A549 (cell line): ENCODE data around the gene BID. TPM values are rescaled to one million over a fixed set of nuclear protein-coding genes. Genes with fewer than 3 reads are reported as not detected.

Experiments used
- ATAC-seq, 2 experiments: fragments of 200-7000 bp in 1 of 2; fragments of >200 bp in 1 of 2; cut with Nextera tagmentation in 1 of 2; cut with Tn5 transposase in 1 of 2; 3 replicates each; pipeline versions ENCODE4 v1.8.0 to v1.9.1; 2018 to 2020; ENCODE audit warnings: mild to moderate bottlenecking in 1 of 2, moderate library complexity in 1 of 2
- CTCF ChIA-PET: fragments of 300-600 bp; sonication (Branson Sonifier 250); formaldehyde crosslinking; extraction: SDS; loops from one replicate; lab custom pipeline; 2021; ENCODE audit warnings: antibody characterized with exemption, inconsistent platforms; lab: Yijun Ruan, JAX
- POLR2A ChIA-PET: fragments of 350-600 bp; formaldehyde crosslinking; extraction: SDS; loops from one replicate; lab custom pipeline; 2021; ENCODE audit warnings: antibody characterized with exemption, inconsistent platforms; lab: Yijun Ruan, JAX
- DNase-seq, 2 experiments: peaks; one replicate each; pipeline versions ENCODE4 v3.0.0 to v3.0.0-alpha.2; 2011 to 2016; ENCODE audit warnings: low read depth in 1 of 2, low spot score in 1 of 2
- FAIRE-seq: peaks from 2 replicates; lab custom pipeline; 2011; peaks lifted over from hg19 to GRCh38; lab: Jason Lieb, UNC
- H3K27ac ChIP-seq, 2 experiments: fragments of >200 bp; sonication (Bioruptor Twin); formaldehyde crosslinking; 3 replicates each; pipeline ENCODE4 v1.5.1; 2016 to 2017
- H3K4me1 ChIP-seq: fragments of >200 bp; sonication (Bioruptor Twin); formaldehyde crosslinking; 3 replicates; pipeline ENCODE4 v1.6.1; 2016
- H3K4me2 ChIP-seq: fragments of >200 bp; sonication (Bioruptor Twin); formaldehyde crosslinking; 3 replicates; pipeline ENCODE4 v1.6.1; 2016
- H3K4me3 ChIP-seq: fragments of >200 bp; sonication (Bioruptor Twin); formaldehyde crosslinking; 3 replicates; pipeline ENCODE4 v1.5.1; 2016
- H3K9me3 ChIP-seq: fragments of >200 bp; sonication (Bioruptor Twin); formaldehyde crosslinking; 3 replicates; pipeline ENCODE4 v1.6.1; 2016
- BHLHE40 ChIP-seq: IDR thresholded peaks from 2 replicates; pipeline ENCODE4 v1.6.1; 2012; ENCODE audit warnings: low read depth, low read length, inconsistent platforms
- CBX2 ChIP-seq: fragments of 200-600 bp; sonication (generic); IDR thresholded peaks from 2 replicates; pipeline ENCODE4 v1.6.1; 2016; ENCODE audit warnings: low read depth, mild to moderate bottlenecking, borderline replicate concordance
- CBX8 ChIP-seq: fragments of 200-600 bp; sonication (generic); IDR thresholded peaks from 2 replicates; pipeline ENCODE4 v1.6.1; 2016
- CEBPB ChIP-seq, 2 experiments: fragments of >200 bp in 1 of 2; sonication (Bioruptor Twin) in 1 of 2; formaldehyde crosslinking in 1 of 2; IDR thresholded peaks; 2 replicates each; pipeline ENCODE4 v1.6.1; 2012 to 2016
- CHD4 ChIP-seq: fragments of 200-600 bp; sonication (generic); IDR thresholded peaks from 2 replicates; pipeline ENCODE4 v1.6.1; 2016; ENCODE audit warnings: antibody characterized with exemption, mild to moderate bottlenecking, borderline replicate concordance
- EHMT2 ChIP-seq: fragments of 200-600 bp; sonication (generic); IDR thresholded peaks from 2 replicates; pipeline ENCODE4 v1.6.1; 2016; ENCODE audit warnings: antibody characterized with exemption, low read depth, mild to moderate bottlenecking, moderate library complexity
- EP300 ChIP-seq, 2 experiments: fragments of >200 bp; sonication (Bioruptor Twin); formaldehyde crosslinking; IDR thresholded peaks; 2 replicates in 1 of 2; 3 replicates in 1 of 2; pipeline ENCODE4 v1.6.1; 2016 to 2017
- ESRRA ChIP-seq: fragments of 150-350 bp; IDR thresholded peaks from 2 replicates; pipeline ENCODE4 v1.6.1; 2014; ENCODE audit warnings: mild to moderate bottlenecking, low read length, borderline replicate concordance
- FOSB ChIP-seq: fragments of 250-450 bp; sonication (Bioruptor Pico); IDR thresholded peaks from 2 replicates; pipeline ENCODE4 v1.5.0; 2020; ENCODE audit warnings: mild to moderate bottlenecking, moderate library complexity
- HDAC2 ChIP-seq: fragments of 200-600 bp; sonication (generic); IDR thresholded peaks from 2 replicates; pipeline ENCODE4 v1.6.1; 2016
- HEYL ChIP-seq: fragments of 250-450 bp; sonication (Bioruptor Pico); IDR thresholded peaks from 2 replicates; pipeline ENCODE4 v1.8.0; 2021; ENCODE audit warnings: mild to moderate bottlenecking, moderate library complexity
- HOXA7 ChIP-seq: fragments of 250-450 bp; sonication (Bioruptor Pico); IDR thresholded peaks from 2 replicates; pipeline ENCODE4 v1.5.0; 2020; ENCODE audit warnings: mild to moderate bottlenecking, moderate library complexity
- HOXB13 ChIP-seq: fragments of 250-450 bp; sonication (Bioruptor Pico); IDR thresholded peaks from 2 replicates; pipeline ENCODE4 v1.5.0; 2020; ENCODE audit warnings: low read depth, mild to moderate bottlenecking, moderate library complexity
- JUN ChIP-seq, 2 experiments: fragments of >200 bp; sonication (Bioruptor Twin); formaldehyde crosslinking; IDR thresholded peaks; 2 replicates in 1 of 2; 3 replicates in 1 of 2; pipeline ENCODE4 v1.6.1; 2016 to 2017
- MAFK ChIP-seq: fragments of 450-650 bp; IDR thresholded peaks from 2 replicates; pipeline ENCODE4 v1.6.1; 2014; ENCODE audit not compliant: partially characterized antibody
- MAZ ChIP-seq: fragments of 150-350 bp; IDR thresholded peaks from 2 replicates; pipeline ENCODE4 v1.6.1; 2014; ENCODE audit warnings: antibody characterized with exemption, low read depth, low read length, borderline replicate concordance
- NFE2L2 ChIP-seq: fragments of 150-350 bp; conservative IDR thresholded peaks from 2 replicates; pipeline ENCODE4 v1.6.1; 2014; ENCODE audit warnings: low read length
- PHF8 ChIP-seq: fragments of 200-600 bp; sonication (generic); IDR thresholded peaks from 2 replicates; pipeline ENCODE4 v1.6.1; 2016; ENCODE audit warnings: low read depth, mild to moderate bottlenecking, antibody characterized with exemption, moderate library complexity, borderline replicate concordance
- POLR2AphosphoS2 ChIP-seq: conservative IDR thresholded peaks from 2 replicates; pipeline ENCODE4 v1.6.1; 2012; ENCODE audit warnings: low read length, improper control_type of control experiment, inconsistent platforms
- RAD21 ChIP-seq, 2 experiments: fragments of >200 bp in 1 of 2; sonication (Bioruptor Twin) in 1 of 2; formaldehyde crosslinking in 1 of 2; IDR thresholded peaks in 1 of 2; conservative IDR thresholded peaks in 1 of 2; 2 replicates in 1 of 2; 3 replicates in 1 of 2; pipeline ENCODE4 v1.6.1; 2012 to 2018; ENCODE audit warnings: inconsistent platforms in 1 of 2
- RCOR1 ChIP-seq: fragments of 150-350 bp; IDR thresholded peaks from 2 replicates; pipeline ENCODE4 v1.6.1; 2014; ENCODE audit warnings: antibody characterized with exemption, low read length, low read depth
- SMC3 ChIP-seq: fragments of >200 bp; sonication (Bioruptor Twin); formaldehyde crosslinking; IDR thresholded peaks from 3 replicates; pipeline ENCODE4 v1.6.1; 2018; ENCODE audit warnings: inconsistent platforms
- SREBF2 ChIP-seq: fragments of 450-650 bp; IDR thresholded peaks from 2 replicates; pipeline ENCODE4 v1.6.1; 2014; ENCODE audit warnings: mild to moderate bottlenecking, moderate library complexity
- TP53 ChIP-seq: fragments of 250-450 bp; sonication (Bioruptor Pico); IDR thresholded peaks from 2 replicates; pipeline ENCODE4 v1.5.0; 2021; ENCODE audit warnings: mild to moderate bottlenecking, moderate library complexity
- ZC3H11A ChIP-seq: fragments of 450-650 bp; IDR thresholded peaks from 2 replicates; pipeline ENCODE4 v1.6.1; 2014; ENCODE audit warnings: antibody characterized with exemption, mild to moderate bottlenecking
- ZNF302 ChIP-seq: fragments of 250-450 bp; sonication (Bioruptor Pico); IDR thresholded peaks from 2 replicates; pipeline ENCODE4 v1.9.0; 2021; ENCODE audit warnings: inconsistent platforms, mild to moderate bottlenecking, moderate library complexity
- WGBS: methylation state at CpG from one replicate; pipeline ENCODE4 v1.1.6; 2017; ENCODE audit errors: missing lambda C conversion rate; 5-methylcytosine and 5-hydroxymethylcytosine counted together
- polyA plus RNA-seq, 4 experiments: library from polyadenylated mRNA; depleted of rRNA in 3 of 4; stranded (reverse); fragments of >200 nt; fragmentation: RNase III in 1 of 4; extraction: RNeasy Plus Mini Kit Qiagen cat#74134 plus additional on column Dnase treatment in 1 of 4; gene quantifications; 2 replicates in 3 of 4; 3 replicates in 1 of 4; pipeline ENCODE4 v1.2.3, GENCODE V29; 2011 to 2017
- TF ChIP-seq, protein P1 (sequence below): IDR thresholded peaks from 2 replicates; pipeline ENCODE4 v1.6.1; 2012
- TF ChIP-seq, protein P2 (sequence below): fragments of 250-450 bp; sonication (Bioruptor Pico); IDR thresholded peaks from 2 replicates; pipeline ENCODE4 v1.5.0; 2021; ENCODE audit warnings: mild to moderate bottlenecking, moderate library complexity, borderline replicate concordance
- TF ChIP-seq, protein P3 (sequence below): IDR thresholded peaks from 2 replicates; pipeline ENCODE4 v1.6.1; 2012; ENCODE audit warnings: low read depth, borderline replicate concordance

The BID gene
- polyA plus RNA-seq, 2 of the 4 experiments (the other 2 are of a cell fraction), result 50.8 to 56.6 TPM

DNA sequence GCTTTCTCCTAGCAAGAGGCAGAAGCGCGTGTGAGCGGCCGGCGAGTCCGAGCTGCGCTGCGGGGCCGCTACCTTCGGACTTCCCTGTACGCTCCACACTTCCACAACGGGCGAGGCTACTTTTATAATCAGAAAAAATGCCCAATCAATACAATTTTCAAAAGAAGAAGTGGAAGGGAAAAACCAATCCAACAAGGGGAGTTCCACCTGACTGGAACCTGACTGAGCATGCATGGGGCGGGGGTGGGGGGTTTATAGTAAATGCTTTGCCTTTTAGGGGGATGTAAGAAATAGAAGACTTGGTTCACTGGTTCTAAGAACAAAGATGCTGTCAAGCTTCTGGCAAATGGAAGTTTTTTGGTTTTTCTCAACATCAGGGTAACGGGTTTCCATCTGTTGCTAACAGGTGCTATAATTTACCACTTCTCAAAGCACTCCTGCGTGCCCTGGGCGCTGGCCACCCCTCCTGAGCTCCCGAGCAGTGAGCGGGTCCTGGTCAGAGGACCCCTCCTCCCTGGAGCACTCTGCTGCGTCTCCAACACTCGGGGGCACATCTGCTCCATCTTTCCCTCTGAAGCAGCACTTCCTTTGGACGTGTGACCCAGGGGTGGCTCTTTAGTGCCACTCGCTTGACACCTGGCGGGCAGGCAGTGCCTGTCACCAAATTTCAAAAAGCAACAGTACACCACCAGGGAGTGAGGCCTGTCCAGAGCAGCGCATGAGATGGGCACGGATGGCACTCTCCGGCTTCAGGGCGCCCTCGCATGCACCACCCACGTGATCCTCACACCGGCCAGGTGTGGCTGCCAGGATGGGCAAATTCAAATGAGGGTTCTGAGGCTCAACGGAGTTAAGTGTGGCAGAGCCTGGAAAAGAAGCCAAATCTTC, 21.6 kb upstream of the BID start:
- no peak overlapping the region for H3K4me3 ChIP-seq
- TF ChIP-seq CEBPB (IDR thresholded peaks at IDR 0.05), result no peak
- TF ChIP-seq ESRRA, result no peak
- TF ChIP-seq HOXB13, result no peak
- TF ChIP-seq, protein P1, sequence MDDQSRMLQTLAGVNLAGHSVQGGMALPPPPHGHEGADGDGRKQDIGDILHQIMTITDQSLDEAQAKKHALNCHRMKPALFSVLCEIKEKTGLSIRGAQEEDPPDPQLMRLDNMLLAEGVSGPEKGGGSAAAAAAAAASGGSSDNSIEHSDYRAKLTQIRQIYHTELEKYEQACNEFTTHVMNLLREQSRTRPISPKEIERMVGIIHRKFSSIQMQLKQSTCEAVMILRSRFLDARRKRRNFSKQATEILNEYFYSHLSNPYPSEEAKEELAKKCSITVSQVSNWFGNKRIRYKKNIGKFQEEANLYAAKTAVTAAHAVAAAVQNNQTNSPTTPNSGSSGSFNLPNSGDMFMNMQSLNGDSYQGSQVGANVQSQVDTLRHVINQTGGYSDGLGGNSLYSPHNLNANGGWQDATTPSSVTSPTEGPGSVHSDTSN, result no peak
- TF ChIP-seq POLR2AphosphoS2, result no peak
- no peak for TF ChIP-seq ZC3H11A
- TF ChIP-seq MAZ, result no peak
- TF ChIP-seq EP300 (IDR thresholded peaks at IDR 0.05), result no peak
- no peak for TF ChIP-seq TP53
- TF ChIP-seq, protein P2, sequence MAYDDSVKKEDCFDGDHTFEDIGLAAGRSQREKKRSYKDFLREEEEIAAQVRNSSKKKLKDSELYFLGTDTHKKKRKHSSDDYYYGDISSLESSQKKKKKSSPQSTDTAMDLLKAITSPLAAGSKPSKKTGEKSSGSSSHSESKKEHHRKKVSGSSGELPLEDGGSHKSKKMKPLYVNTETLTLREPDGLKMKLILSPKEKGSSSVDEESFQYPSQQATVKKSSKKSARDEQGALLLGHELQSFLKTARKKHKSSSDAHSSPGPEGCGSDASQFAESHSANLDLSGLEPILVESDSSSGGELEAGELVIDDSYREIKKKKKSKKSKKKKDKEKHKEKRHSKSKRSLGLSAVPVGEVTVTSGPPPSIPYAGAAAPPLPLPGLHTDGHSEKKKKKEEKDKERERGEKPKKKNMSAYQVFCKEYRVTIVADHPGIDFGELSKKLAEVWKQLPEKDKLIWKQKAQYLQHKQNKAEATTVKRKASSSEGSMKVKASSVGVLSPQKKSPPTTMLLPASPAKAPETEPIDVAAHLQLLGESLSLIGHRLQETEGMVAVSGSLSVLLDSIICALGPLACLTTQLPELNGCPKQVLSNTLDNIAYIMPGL, result no peak
- TF ChIP-seq PHF8, result no peak
- TF ChIP-seq SREBF2, result no peak
- TF ChIP-seq CBX2, result no peak
- no peak for TF ChIP-seq HDAC2
- no peak for TF ChIP-seq MAFK
- no peak for TF ChIP-seq EHMT2
- no peak for TF ChIP-seq NFE2L2
- TF ChIP-seq CHD4, result no peak
- 94% methylated on average over 24 of the region's 32 CpGs for WGBS
- DNase-seq (no peak), ATAC-seq (no peak), FAIRE-seq (no peak)
- ChIA-PET POLR2A (no interaction called here), CTCF (interaction anchor here (1.0 to 1.6 kb wide), 3 partner anchors 9 to 59 kb away, joined by 3 to 5 read pairs (median 4); no protein-coding TSS in a partner anchor)
- no peak overlapping the region for H3K27ac ChIP-seq
- H3K4me1 ChIP-seq, result no peaks in the 10 kb centered on the region
- H3K4me2 ChIP-seq, result no peak overlapping the region
- no peaks in the 10 kb centered on the region for H3K9me3 ChIP-seq

DNA sequence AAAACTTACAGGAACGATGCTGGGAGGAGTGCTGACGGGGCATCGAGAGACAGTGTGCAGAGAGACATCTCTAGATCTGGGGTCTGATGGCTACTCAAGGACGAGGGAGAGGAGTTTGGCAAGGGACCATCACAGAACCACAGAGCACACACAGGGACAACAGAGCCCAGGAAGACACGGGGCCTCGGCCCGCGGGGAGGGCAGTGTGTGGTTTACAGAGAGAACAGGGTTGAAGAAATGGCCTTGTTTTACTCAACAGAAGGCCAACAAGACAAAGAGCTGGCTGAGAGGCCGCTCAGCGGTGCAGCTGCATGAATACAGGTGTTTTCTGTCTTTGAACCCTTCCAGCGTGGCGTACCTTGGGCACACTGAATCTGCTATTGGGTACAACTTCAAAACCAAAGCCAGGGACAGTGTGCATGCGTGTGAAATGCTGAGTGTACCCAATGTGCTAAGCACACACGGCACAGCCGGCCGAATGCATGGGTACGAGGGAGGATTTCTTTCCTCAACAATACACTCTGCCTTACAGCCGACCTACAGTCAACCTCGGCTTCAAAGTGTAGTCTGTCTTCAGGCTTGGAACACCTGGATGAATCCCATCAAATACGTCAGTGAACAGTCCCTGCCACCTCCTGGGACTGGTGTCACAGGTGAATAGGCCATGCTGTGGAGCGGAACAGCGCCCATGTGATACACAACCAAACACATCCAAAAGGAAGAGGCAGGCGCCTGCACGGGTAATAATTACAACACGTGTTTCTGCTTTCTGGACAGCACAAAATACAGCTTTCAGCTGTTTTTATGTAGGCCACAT, 20.7 kb upstream of the BID start:
- no peak overlapping the region for H3K27ac ChIP-seq
- H3K4me1 ChIP-seq, result no peaks in the 10 kb centered on the region
- no peaks in the 10 kb centered on the region for H3K9me3 ChIP-seq
- DNase-seq (no peak), FAIRE-seq (no peak), ATAC-seq (no peak)
- TF ChIP-seq RAD21 (conservative IDR thresholded peaks at IDR 0.05 in 1 of 2, IDR thresholded peaks at IDR 0.05 in 1 of 2) (no peak), SMC3 (no peak), HEYL (CRISPR knock-in tag) (no peak), BHLHE40 (no peak), HOXA7 (CRISPR knock-in tag) (no peak), RCOR1 (no peak), ZNF302 (no peak), CBX8 (no peak), FOSB (CRISPR knock-in tag) (no peak), HDAC2 (no peak), HOXB13 (no peak), JUN (IDR thresholded peaks at IDR 0.05) (no peak)
- TF ChIP-seq, protein P3, sequence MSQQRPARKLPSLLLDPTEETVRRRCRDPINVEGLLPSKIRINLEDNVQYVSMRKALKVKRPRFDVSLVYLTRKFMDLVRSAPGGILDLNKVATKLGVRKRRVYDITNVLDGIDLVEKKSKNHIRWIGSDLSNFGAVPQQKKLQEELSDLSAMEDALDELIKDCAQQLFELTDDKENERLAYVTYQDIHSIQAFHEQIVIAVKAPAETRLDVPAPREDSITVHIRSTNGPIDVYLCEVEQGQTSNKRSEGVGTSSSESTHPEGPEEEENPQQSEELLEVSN, result no peak
- H3K4me3 ChIP-seq, result no peak overlapping the region
- CTCF ChIA-PET, result interaction anchor here (1.0 to 1.6 kb wide), 2 partner anchors 10 to 277 kb away, joined by 3 to 5 read pairs; no protein-coding TSS in a partner anchor
- POLR2A ChIA-PET, result no interaction called here
- H3K4me2 ChIP-seq, result no peak overlapping the region
- WGBS, result 89% methylated on average over 23 of the region's 25 CpGs
